ENCODE measurements around the gene NUDT9. TPM values are rescaled to one million over a fixed set of nuclear protein-coding genes. Genes with fewer than 3 reads are reported as not detected.

NUDT9 gene, protein sequence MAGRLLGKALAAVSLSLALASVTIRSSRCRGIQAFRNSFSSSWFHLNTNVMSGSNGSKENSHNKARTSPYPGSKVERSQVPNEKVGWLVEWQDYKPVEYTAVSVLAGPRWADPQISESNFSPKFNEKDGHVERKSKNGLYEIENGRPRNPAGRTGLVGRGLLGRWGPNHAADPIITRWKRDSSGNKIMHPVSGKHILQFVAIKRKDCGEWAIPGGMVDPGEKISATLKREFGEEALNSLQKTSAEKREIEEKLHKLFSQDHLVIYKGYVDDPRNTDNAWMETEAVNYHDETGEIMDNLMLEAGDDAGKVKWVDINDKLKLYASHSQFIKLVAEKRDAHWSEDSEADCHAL
- total RNA-seq, result 18.0 and 21.0 TPM in 2 replicates

GRCh38 chr4:87422104-87423052 is at the start of gene NUDT9:
Gene NUDT9 (plus strand): TSS chr4:87422573. CDS start chr4:87422906, 333 bp downstream.

GRCh38 chr4:87390891-87391575 is 31.3 kb upstream of the NUDT9 start, which contains the start of gene HSD17B11:
Gene HSD17B11 (minus strand): TSS chr4:87391188. CDS start chr4:87391070, 118 bp downstream.

Small RNA genes within 50 kb of the gene (small RNA-seq; reads per million reads assigned to genes)
- gene RN7SL681P, result not detected

Other genes with a start within 250 kb of the NUDT9 start
- 17.3 and 18.2 TPM in 2 replicates for gene KLHL8, start 202.0 kb upstream of the NUDT9 start, total RNA-seq
- gene HSD17B13, start 99.7 kb upstream of the NUDT9 start, total RNA-seq, result 0.07 and 0.13 TPM in 2 replicates
- gene HSD17B11, start 31.4 kb upstream of the NUDT9 start, total RNA-seq, result 39.5 and 49.8 TPM in 2 replicates
- gene SPARCL1, start 106.8 kb downstream of the NUDT9 start, total RNA-seq, result 0.22 TPM in 1 of 2 replicates, not detected in the other
- not detected in 2 replicates for gene DSPP, start 186.0 kb downstream of the NUDT9 start, total RNA-seq
- gene DMP1, start 227.7 kb downstream of the NUDT9 start, total RNA-seq, result not detected in 2 replicates